ENCODE results near the gene ZNG1A.
"Not testable (repeated sequence)": the region's sequence is repeated elsewhere in the genome, so short reads cannot be mapped to it uniquely, and the experiment has no call there.

GRCh38 chr9:169757-170156 lies 9.1 kb downstream of the ZNG1A start:
- not testable (repeated sequence) for TF ChIP-seq CTCF (conservative IDR thresholded peaks at IDR 0.05; ENCODE audit: low read depth, low read length); EZH2 (IDR thresholded peaks at IDR 0.05; ENCODE audit: low read length, unreplicated experiment)
